HL-60 (cell line): Measurements from ENCODE around the gene BCAS4.

Source experiments
- CTCF ChIP-seq: IDR thresholded peaks from one replicate; pipeline ENCODE4 v1.5.1; 2011; ENCODE audit warnings: low read length, control low read depth, inconsistent platforms; ENCODE audit not compliant: insufficient read depth
- GABPA ChIP-seq: IDR thresholded peaks from 2 replicates; pipeline ENCODE4 v1.6.1; 2012; ENCODE audit warnings: low read depth
- POLR2AphosphoS5 ChIP-seq: IDR thresholded peaks from 2 replicates; pipeline ENCODE4 v1.6.1; 2012; ENCODE audit warnings: low read depth
- SPI1 ChIP-seq: IDR thresholded peaks from 2 replicates; pipeline ENCODE4 v1.6.1; 2012; ENCODE audit warnings: low read depth, mild to moderate bottlenecking, borderline replicate concordance
- TF ChIP-seq, protein P1 (sequence below): IDR thresholded peaks from 2 replicates; pipeline ENCODE4 v1.6.1; 2012; ENCODE audit warnings: low read depth; ENCODE audit not compliant: insufficient replicate concordance

- TF ChIP-seq CTCF: no peak
- TF ChIP-seq SPI1: no peak
- no peak for TF ChIP-seq GABPA
- TF ChIP-seq, protein P1, sequence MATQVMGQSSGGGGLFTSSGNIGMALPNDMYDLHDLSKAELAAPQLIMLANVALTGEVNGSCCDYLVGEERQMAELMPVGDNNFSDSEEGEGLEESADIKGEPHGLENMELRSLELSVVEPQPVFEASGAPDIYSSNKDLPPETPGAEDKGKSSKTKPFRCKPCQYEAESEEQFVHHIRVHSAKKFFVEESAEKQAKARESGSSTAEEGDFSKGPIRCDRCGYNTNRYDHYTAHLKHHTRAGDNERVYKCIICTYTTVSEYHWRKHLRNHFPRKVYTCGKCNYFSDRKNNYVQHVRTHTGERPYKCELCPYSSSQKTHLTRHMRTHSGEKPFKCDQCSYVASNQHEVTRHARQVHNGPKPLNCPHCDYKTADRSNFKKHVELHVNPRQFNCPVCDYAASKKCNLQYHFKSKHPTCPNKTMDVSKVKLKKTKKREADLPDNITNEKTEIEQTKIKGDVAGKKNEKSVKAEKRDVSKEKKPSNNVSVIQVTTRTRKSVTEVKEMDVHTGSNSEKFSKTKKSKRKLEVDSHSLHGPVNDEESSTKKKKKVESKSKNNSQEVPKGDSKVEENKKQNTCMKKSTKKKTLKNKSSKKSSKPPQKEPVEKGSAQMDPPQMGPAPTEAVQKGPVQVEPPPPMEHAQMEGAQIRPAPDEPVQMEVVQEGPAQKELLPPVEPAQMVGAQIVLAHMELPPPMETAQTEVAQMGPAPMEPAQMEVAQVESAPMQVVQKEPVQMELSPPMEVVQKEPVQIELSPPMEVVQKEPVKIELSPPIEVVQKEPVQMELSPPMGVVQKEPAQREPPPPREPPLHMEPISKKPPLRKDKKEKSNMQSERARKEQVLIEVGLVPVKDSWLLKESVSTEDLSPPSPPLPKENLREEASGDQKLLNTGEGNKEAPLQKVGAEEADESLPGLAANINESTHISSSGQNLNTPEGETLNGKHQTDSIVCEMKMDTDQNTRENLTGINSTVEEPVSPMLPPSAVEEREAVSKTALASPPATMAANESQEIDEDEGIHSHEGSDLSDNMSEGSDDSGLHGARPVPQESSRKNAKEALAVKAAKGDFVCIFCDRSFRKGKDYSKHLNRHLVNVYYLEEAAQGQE: no peak
- no peak for TF ChIP-seq POLR2AphosphoS5
These were observed 11.0 kb upstream of the BCAS4 start for GRCh38 chr20:50783903-50784302.
